Hepatocyte (in vitro differentiated cells): ENCODE results near the gene DNAH17. TPM values are rescaled to one million over a fixed set of nuclear protein-coding genes. Genes with fewer than 3 reads are reported as not detected.

Experiments used
- DNase-seq: peaks from one replicate; pipeline ENCODE4 v3.0.0-alpha.2; 2016; ENCODE audit warnings: low spot score
- H2AFZ ChIP-seq: fragments of 200-600 bp; sonication (generic); 2 replicates; pipeline ENCODE4 v1.6.0; 2016; ENCODE audit warnings: antibody characterized with exemption, mild to moderate bottlenecking
- H3K27ac ChIP-seq: fragments of 200-600 bp; sonication (generic); 2 replicates; pipeline ENCODE4 v1.5.1; 2016; ENCODE audit warnings: mild to moderate bottlenecking
- H3K27me3 ChIP-seq: fragments of 200-600 bp; sonication (generic); 2 replicates; pipeline ENCODE4 v1.6.1; 2016
- H3K36me3 ChIP-seq: fragments of 200-600 bp; sonication (generic); replicated peaks from 2 replicates; pipeline ENCODE4 v1.5.1; 2016; ENCODE audit warnings: low read depth; ENCODE audit not compliant: insufficient read depth
- H3K4me1 ChIP-seq: fragments of 200-600 bp; sonication (generic); 2 replicates; pipeline ENCODE4 v1.5.1; 2016; ENCODE audit warnings: mild to moderate bottlenecking, moderate library complexity; ENCODE audit not compliant: insufficient read depth
- H3K4me2 ChIP-seq: fragments of 200-600 bp; sonication (generic); 2 replicates; pipeline ENCODE4 v1.6.0; 2016
- H3K4me3 ChIP-seq: fragments of 200-600 bp; sonication (generic); 2 replicates; pipeline ENCODE4 v1.5.1; 2016; ENCODE audit warnings: mild to moderate bottlenecking
- H3K79me2 ChIP-seq: fragments of 200-600 bp; sonication (generic); 2 replicates; pipeline ENCODE4 v1.6.0; 2017; ENCODE audit warnings: mild to moderate bottlenecking
- H3K9me2 ChIP-seq: fragments of 200-600 bp; sonication (generic); replicated peaks from 2 replicates; pipeline ENCODE4 v1.6.0; 2017; ENCODE audit warnings: mild to moderate bottlenecking; ENCODE audit not compliant: insufficient read depth
- H3K9me3 ChIP-seq: fragments of 200-600 bp; sonication (generic); 2 replicates; pipeline ENCODE4 v1.5.1; 2016; ENCODE audit warnings: low read depth, mild to moderate bottlenecking
- H4K20me1 ChIP-seq: fragments of 200-600 bp; sonication (generic); 2 replicates; pipeline ENCODE4 v1.6.0; 2016; ENCODE audit warnings: mild to moderate bottlenecking; ENCODE audit not compliant: insufficient read depth, poor library complexity, severe bottlenecking
- EZH2 ChIP-seq: fragments of 200-600 bp; sonication (generic); IDR thresholded peaks from 2 replicates; pipeline ENCODE4 v1.6.1; 2016; ENCODE audit warnings: antibody characterized with exemption, mild to moderate bottlenecking, borderline replicate concordance
- EZH2phosphoT487 ChIP-seq: fragments of 200-600 bp; sonication (generic); IDR thresholded peaks from one replicate; pipeline ENCODE4 v1.6.1; 2018; ENCODE audit warnings: antibody characterized with exemption, mild to moderate bottlenecking, low read depth, moderate library complexity; ENCODE audit not compliant: unreplicated experiment, severe bottlenecking
- WGBS: methylation state at CpG from one replicate; pipeline ENCODE4 v1.1.6; 2016; ENCODE audit warnings: low lambda C conversion rate; ENCODE audit errors: missing lambda C conversion rate; 5-methylcytosine and 5-hydroxymethylcytosine counted together
- polyA plus RNA-seq: library from polyadenylated mRNA; unstranded; fragments of >200 nt; fragmentation: Nextera tagmentation; extraction: Ambion mirVana; gene quantifications from 2 replicates; pipeline ENCODE4 v1.2.1, GENCODE V29; 2016
- total RNA-seq: library from RNA; depleted of rRNA; stranded (reverse); fragments of >200 nt; gene quantifications from 2 replicates; pipeline ENCODE4 v1.2.3, GENCODE V29; 2014
- TF ChIP-seq, protein P1 (sequence below): fragments of 200-600 bp; sonication (generic); IDR thresholded peaks from 2 replicates; pipeline ENCODE4 v1.5.1; 2016; ENCODE audit warnings: antibody characterized with exemption, mild to moderate bottlenecking; ENCODE audit not compliant: poor library complexity

The DNAH17 gene
- total and polyA plus RNA-seq, 2 experiments from 2014 or later = 0.20 to 1.5 TPM

DNA sequence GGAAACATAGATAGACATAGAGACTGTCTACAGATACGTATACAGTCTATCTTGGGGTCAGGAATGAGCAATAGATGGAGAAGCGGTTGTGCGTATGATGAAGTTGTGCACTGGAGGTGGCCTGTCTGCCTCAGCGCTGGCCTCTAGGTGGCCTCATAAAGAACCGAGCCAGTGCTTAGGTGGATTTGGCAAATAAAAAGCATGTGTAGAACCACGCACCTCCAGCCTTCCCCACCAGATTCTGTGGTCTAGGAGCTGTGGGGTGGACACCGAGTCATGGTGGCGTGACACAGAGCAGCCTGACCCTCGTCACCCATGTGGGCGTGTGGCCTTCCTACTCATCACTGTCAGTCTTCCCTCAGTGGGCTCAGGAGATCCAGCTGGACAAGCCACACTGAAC lies 164.8 kb downstream of the DNAH17 start:
- Histone ChIP-seq H3K36me3 (no peaks in the 10 kb centered on the region), H3K4me2 (no peak overlapping the region), H3K4me3 (no peak overlapping the region), H3K79me2 (peaks cover 63% of the 10 kb centered on the region), H3K27me3 (no peaks in the 10 kb centered on the region), H4K20me1 (peaks cover 12% of the 10 kb centered on the region), H2AFZ (no peak overlapping the region), H3K9me2 (no peaks in the 10 kb centered on the region), H3K4me1 (peaks cover 65% of the 10 kb centered on the region), H3K9me3 (no peaks in the 10 kb centered on the region), H3K27ac (peak overlapping the region; percentile 77)
- 88% methylated on average over 10 of the region's 10 CpGs for WGBS
- TF ChIP-seq, protein P1, sequence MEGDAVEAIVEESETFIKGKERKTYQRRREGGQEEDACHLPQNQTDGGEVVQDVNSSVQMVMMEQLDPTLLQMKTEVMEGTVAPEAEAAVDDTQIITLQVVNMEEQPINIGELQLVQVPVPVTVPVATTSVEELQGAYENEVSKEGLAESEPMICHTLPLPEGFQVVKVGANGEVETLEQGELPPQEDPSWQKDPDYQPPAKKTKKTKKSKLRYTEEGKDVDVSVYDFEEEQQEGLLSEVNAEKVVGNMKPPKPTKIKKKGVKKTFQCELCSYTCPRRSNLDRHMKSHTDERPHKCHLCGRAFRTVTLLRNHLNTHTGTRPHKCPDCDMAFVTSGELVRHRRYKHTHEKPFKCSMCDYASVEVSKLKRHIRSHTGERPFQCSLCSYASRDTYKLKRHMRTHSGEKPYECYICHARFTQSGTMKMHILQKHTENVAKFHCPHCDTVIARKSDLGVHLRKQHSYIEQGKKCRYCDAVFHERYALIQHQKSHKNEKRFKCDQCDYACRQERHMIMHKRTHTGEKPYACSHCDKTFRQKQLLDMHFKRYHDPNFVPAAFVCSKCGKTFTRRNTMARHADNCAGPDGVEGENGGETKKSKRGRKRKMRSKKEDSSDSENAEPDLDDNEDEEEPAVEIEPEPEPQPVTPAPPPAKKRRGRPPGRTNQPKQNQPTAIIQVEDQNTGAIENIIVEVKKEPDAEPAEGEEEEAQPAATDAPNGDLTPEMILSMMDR = peak; percentile 26
- no peak for TF ChIP-seq EZH2
- no peak for TF ChIP-seq EZH2phosphoT487
- DNase-seq = no peak

DNA sequence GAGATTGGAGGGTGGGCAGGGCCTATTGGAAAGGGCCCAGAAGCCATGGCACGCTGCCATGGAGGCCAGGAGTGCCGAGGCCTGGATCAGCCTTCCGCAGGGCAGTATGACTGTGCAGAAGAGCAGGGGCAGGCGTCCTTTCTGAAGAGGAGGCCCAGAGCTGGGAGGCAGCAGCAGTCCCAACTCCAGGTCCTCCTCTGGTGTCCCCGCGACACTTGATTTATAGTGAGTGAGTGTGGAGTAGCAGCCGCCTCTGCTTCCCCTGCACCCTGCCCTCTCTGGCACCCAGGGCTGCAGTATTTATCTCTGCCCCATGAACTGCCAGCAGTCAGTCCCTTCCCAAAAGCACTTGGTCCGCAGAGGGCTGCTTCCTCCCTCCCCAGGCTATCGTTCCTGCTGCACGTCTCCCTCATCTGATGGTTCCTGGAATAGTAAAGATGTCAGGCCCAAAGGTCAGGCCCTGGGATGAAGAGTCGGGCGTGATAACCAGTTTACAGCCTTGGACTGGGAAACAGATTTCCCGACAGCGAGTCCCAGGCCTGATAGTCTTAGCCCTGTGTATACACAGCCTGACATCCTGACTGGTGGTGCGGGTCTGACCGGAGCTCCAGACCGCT lies 165.8 kb downstream of the DNAH17 start:
- peaks cover 56% of the 10 kb centered on the region for H3K4me1 ChIP-seq
- H3K36me3 ChIP-seq = no peaks in the 10 kb centered on the region
- no peaks in the 10 kb centered on the region for H3K9me3 ChIP-seq
- WGBS = 34% methylated on average over 16 of the region's 17 CpGs
- no peaks in the 10 kb centered on the region for H3K9me2 ChIP-seq
- H2AFZ ChIP-seq = no peak overlapping the region
- peaks cover 74% of the 10 kb centered on the region for H3K79me2 ChIP-seq
- peaks cover 15% of the 10 kb centered on the region for H4K20me1 ChIP-seq
- H3K4me2 ChIP-seq = peak overlapping the region; percentile 15
- peak; percentile 70 for DNase-seq
- no peak for TF ChIP-seq EZH2
- TF ChIP-seq, protein P1 = no peak
- no peak for TF ChIP-seq EZH2phosphoT487
- H3K4me3 ChIP-seq = no peak overlapping the region
- no peaks in the 10 kb centered on the region for H3K27me3 ChIP-seq
- peak overlapping the region; percentile 77 for H3K27ac ChIP-seq

DNA sequence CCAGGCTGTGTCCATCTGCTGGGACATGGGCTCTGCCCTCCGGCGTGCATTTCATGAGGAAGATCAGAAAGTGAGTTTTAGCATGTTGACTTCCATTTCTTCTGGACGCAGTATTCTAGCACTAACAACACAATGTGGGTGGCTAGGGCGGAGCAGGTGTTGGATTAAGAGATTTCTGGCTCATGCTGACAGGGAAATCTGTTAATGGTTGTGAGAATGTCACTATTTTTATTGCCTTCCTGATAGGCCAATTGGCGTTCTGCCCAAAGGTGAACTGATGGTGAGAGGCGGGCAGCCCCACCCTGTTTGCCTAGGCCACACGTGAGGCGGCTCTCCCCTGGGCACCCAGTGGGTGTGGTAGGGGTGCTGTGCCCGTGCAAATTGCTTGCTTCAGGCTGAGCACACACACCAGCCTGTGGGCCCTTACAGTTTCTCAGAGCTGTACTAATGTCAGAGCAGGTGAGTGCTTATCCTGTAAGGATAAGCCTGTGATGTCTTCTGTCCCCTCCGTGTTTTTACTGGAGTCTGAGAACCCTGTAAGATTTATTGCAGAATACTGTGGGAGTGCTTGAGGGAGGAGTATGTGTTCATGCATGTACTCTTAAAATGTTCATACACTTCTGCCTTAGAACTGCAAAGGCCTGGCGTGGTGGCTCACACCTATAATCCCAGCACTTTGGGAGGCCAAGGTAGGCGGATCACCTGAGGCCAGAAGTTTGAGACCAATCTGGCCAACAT lies 167.8 kb downstream of the DNAH17 start:
- Histone ChIP-seq H3K9me2 (no peaks in the 10 kb centered on the region), H3K79me2 (peaks cover 82% of the 10 kb centered on the region), H3K4me2 (peak overlapping the region; percentile 36), H4K20me1 (peaks cover 15% of the 10 kb centered on the region), H3K4me3 (no peak overlapping the region), H3K9me3 (no peaks in the 10 kb centered on the region), H3K27me3 (no peaks in the 10 kb centered on the region), H3K36me3 (no peaks in the 10 kb centered on the region), H2AFZ (no peak overlapping the region), H3K27ac (peak overlapping the region; percentile 79), H3K4me1 (peaks cover 50% of the 10 kb centered on the region)
- TF ChIP-seq, protein P1 = no peak
- TF ChIP-seq EZH2phosphoT487 = no peak
- DNase-seq = peak; percentile 79
- 59% methylated on average over 12 of the region's 12 CpGs for WGBS
